H9 (cell line): ENCODE data around the gene GTF2A1. TPM values are rescaled to one million over a fixed set of nuclear protein-coding genes. Genes with fewer than 3 reads are reported as not detected.

ENCODE experiments used
- DNase-seq: peaks from one replicate; pipeline ENCODE4 v3.0.0-alpha.2; 2017
- H2AFZ ChIP-seq: one replicate; pipeline ENCODE4 v1.6.1; 2013; ENCODE audit warnings: mild to moderate bottlenecking, low read length, control low read depth, moderate library complexity
- H2AK5ac ChIP-seq: 2 replicates; pipeline ENCODE4 v1.6.1; 2013; ENCODE audit warnings: low read length, control low read depth, mixed read lengths; ENCODE audit not compliant: insufficient read length
- H2BK120ac ChIP-seq: one replicate; pipeline ENCODE4 v1.6.1; 2013; ENCODE audit warnings: low read depth, mild to moderate bottlenecking, low read length, control low read depth, inconsistent platforms; ENCODE audit not compliant: poor library complexity, severe bottlenecking
- H2BK12ac ChIP-seq: 2 replicates; pipeline ENCODE4 v1.6.1; 2013; ENCODE audit warnings: low read length, control low read depth, mixed read lengths, low read depth; ENCODE audit not compliant: insufficient read length
- H2BK15ac ChIP-seq: 2 replicates; pipeline ENCODE4 v1.6.1; 2013; ENCODE audit warnings: low read depth, low read length, control low read depth
- H2BK20ac ChIP-seq: one replicate; pipeline ENCODE4 v1.6.1; 2013; ENCODE audit warnings: low read depth, mild to moderate bottlenecking, low read length, control low read depth, inconsistent platforms; ENCODE audit not compliant: poor library complexity, severe bottlenecking
- H2BK5ac ChIP-seq: 2 replicates; pipeline ENCODE4 v1.6.1; 2013; ENCODE audit warnings: low read length, control low read depth, mixed read lengths; ENCODE audit not compliant: insufficient read length
- H3K14ac ChIP-seq: 2 replicates; pipeline ENCODE4 v1.6.1; 2013; ENCODE audit warnings: low read length, control low read depth; ENCODE audit not compliant: insufficient read depth
- H3K18ac ChIP-seq: 2 replicates; pipeline ENCODE4 v1.6.1; 2013; ENCODE audit warnings: low read depth, mild to moderate bottlenecking, mixed read lengths, low read length, control low read depth; ENCODE audit not compliant: insufficient read length
- H3K23ac ChIP-seq: 2 replicates; pipeline ENCODE4 v1.6.1; 2013; ENCODE audit warnings: low read length, control low read depth, mixed read lengths, low read depth; ENCODE audit not compliant: insufficient read length
- H3K23me2 ChIP-seq: 2 replicates; pipeline ENCODE4 v1.6.1; 2013; ENCODE audit warnings: low read depth, mild to moderate bottlenecking, mixed read lengths, low read length, control low read depth; ENCODE audit not compliant: insufficient read length, poor library complexity, severe bottlenecking
- H3K27ac ChIP-seq: 2 replicates; pipeline ENCODE4 v1.5.1; 2013; ENCODE audit warnings: low read length, control low read depth, mixed read lengths, low read depth; ENCODE audit not compliant: insufficient read length
- H3K27me3 ChIP-seq: 2 replicates; pipeline ENCODE4 v1.6.1; 2013; ENCODE audit warnings: low read length, control low read depth, inconsistent platforms; ENCODE audit not compliant: insufficient read depth
- H3K4ac ChIP-seq: 2 replicates; pipeline ENCODE4 v1.6.1; 2013; ENCODE audit warnings: low read depth, mild to moderate bottlenecking, control low read depth, inconsistent platforms, low read length, moderate library complexity
- H3K4me1 ChIP-seq: 2 replicates; pipeline ENCODE4 v1.6.1; 2013; ENCODE audit warnings: low read length, control low read depth, inconsistent platforms; ENCODE audit not compliant: insufficient read depth
- H3K4me2 ChIP-seq: 2 replicates; pipeline ENCODE4 v1.6.1; 2013; ENCODE audit warnings: low read length, control low read depth, mixed read lengths; ENCODE audit not compliant: insufficient read length, insufficient read depth
- H3K56ac ChIP-seq: 2 replicates; pipeline ENCODE4 v1.6.1; 2013; ENCODE audit warnings: low read depth, mild to moderate bottlenecking, mixed read lengths, low read length, control low read depth; ENCODE audit not compliant: insufficient read length
- H3K79me1 ChIP-seq: 2 replicates; pipeline ENCODE4 v1.6.1; 2013; ENCODE audit warnings: low read depth, mild to moderate bottlenecking, moderate library complexity, low read length, control low read depth, inconsistent platforms; ENCODE audit not compliant: insufficient read depth, poor library complexity, severe bottlenecking
- H3K79me2 ChIP-seq: 2 replicates; pipeline ENCODE4 v1.6.1; 2013; ENCODE audit warnings: low read length, control low read depth, inconsistent platforms; ENCODE audit not compliant: insufficient read depth
- H3K9ac ChIP-seq: 2 replicates; pipeline ENCODE4 v1.6.1; 2013; ENCODE audit warnings: low read length, control low read depth, mixed read lengths; ENCODE audit not compliant: insufficient read length; ENCODE audit errors: extremely low read depth
- H3K9me3 ChIP-seq: one replicate; pipeline ENCODE4 v1.6.1; 2013; ENCODE audit warnings: low read depth, low read length, inconsistent platforms; ENCODE audit not compliant: control insufficient read depth
- H3T11ph ChIP-seq: one replicate; pipeline ENCODE4 v1.6.1; 2013; ENCODE audit warnings: mild to moderate bottlenecking, low read length, control low read depth, inconsistent platforms
- H4K20me1 ChIP-seq: one replicate; pipeline ENCODE4 v1.6.1; 2013; ENCODE audit not compliant: control insufficient read depth, insufficient read length, insufficient read depth
- H4K5ac ChIP-seq: 2 replicates; pipeline ENCODE4 v1.6.1; 2013; ENCODE audit warnings: low read depth, mild to moderate bottlenecking, mixed read lengths, low read length, control low read depth; ENCODE audit not compliant: insufficient read length
- H4K8ac ChIP-seq: replicated peaks from 2 replicates; pipeline ENCODE4 v1.6.1; 2013; ENCODE audit warnings: low read length, control low read depth, mixed read lengths, low read depth; ENCODE audit not compliant: insufficient read length
- H4K91ac ChIP-seq: 2 replicates; pipeline ENCODE4 v1.6.1; 2013; ENCODE audit warnings: low read depth, mild to moderate bottlenecking, moderate library complexity, mixed read lengths, low read length, control low read depth; ENCODE audit not compliant: insufficient read length
- H3K27ac Mint-ChIP-seq, 3 experiments: 2 replicates in 2 of 3; 3 replicates in 1 of 3; pipeline ENCODE4 v1.8.0; 2020 to 2021; ENCODE audit warnings: mixed read lengths in 3 of 3, mild to moderate bottlenecking in 1 of 3, moderate library complexity in 1 of 3
- H3K27me3 Mint-ChIP-seq: 2 replicates; pipeline ENCODE4 v1.8.0; 2021; ENCODE audit warnings: low read depth, mild to moderate bottlenecking, moderate library complexity, mixed read lengths
- H3K36me3 Mint-ChIP-seq, 3 experiments: 2 replicates in 2 of 3; 3 replicates in 1 of 3; pipeline ENCODE4 v1.8.0; 2020 to 2021; ENCODE audit warnings: low read depth in 3 of 3, mixed read lengths in 3 of 3; ENCODE audit not compliant: insufficient read depth in 1 of 3
- H3K4me1 Mint-ChIP-seq, 2 experiments: 2 replicates each; pipeline ENCODE4 v1.8.0; 2020; ENCODE audit warnings: mixed read lengths in 2 of 2
- H3K4me3 Mint-ChIP-seq, 2 experiments: 2 replicates in 1 of 2; 3 replicates in 1 of 2; pipeline ENCODE4 v1.8.0; 2020 to 2021; ENCODE audit warnings: mild to moderate bottlenecking in 2 of 2, mixed read lengths in 2 of 2, moderate library complexity in 1 of 2
- H3K9me3 Mint-ChIP-seq, 2 experiments: 2 replicates in 1 of 2; 3 replicates in 1 of 2; pipeline ENCODE4 v1.8.0; 2020; ENCODE audit warnings: mild to moderate bottlenecking in 2 of 2, mixed read lengths in 2 of 2, moderate library complexity in 1 of 2
- WGBS: extraction: QIAGEN DNeasy Blood & Tissue Kit; methylation state at CpG from one replicate; pipeline ENCODE4 v1.1.7; 2013; ENCODE audit warnings: missing lambda C conversion rate, low lambda C conversion rate, mixed read lengths; ENCODE audit not compliant: insufficient read length; ENCODE audit errors: extremely low coverage; 5-methylcytosine and 5-hydroxymethylcytosine counted together
- total RNA-seq: library from RNA; stranded (reverse); gene quantifications from 2 replicates; pipeline ENCODE4 v1.2.1, GENCODE V29; 2021
- TF ChIP-seq, protein P1 (sequence below): fragments of 200-600 bp; sonication (generic); conservative IDR thresholded peaks from 3 replicates; pipeline ENCODE4 v1.8.0; 2021; ENCODE audit warnings: antibody characterized with exemption, mild to moderate bottlenecking

GTF2A1 gene
- total RNA-seq, 1 experiment from 2014 or later = 43.0 TPM

GRCh38 chr14:81209167-81209836 lies 11.5 kb downstream of the GTF2A1 start:
- H3K27ac Mint-ChIP-seq = peak overlapping the region in 2 of 3 experiments; percentile 12 to 54; a peak in 3 of 7 replicates
- no peak overlapping the region for H4K8ac ChIP-seq
- no peak overlapping the region for H3K27ac ChIP-seq
- H4K91ac ChIP-seq = no peak overlapping the region
- no peak overlapping the region for H3K4ac ChIP-seq
- peaks cover 11% of the 10 kb centered on the region; the same call in 1 of the 2 replicates for H3K79me2 ChIP-seq
- no peak overlapping the region for H3K56ac ChIP-seq
- no peak overlapping the region for H4K5ac ChIP-seq
- no peaks in the 10 kb centered on the region for H3K9me3 ChIP-seq
- no peak overlapping the region for H2BK20ac ChIP-seq
- no peak overlapping the region for H3K14ac ChIP-seq
- DNase-seq = no peak
- peaks cover 28 to 79% (median 68%) of the 10 kb centered on the region in 3 experiments; a peak in 6 of 7 replicates for H3K36me3 Mint-ChIP-seq
- H3K79me1 ChIP-seq = peaks cover 11% of the 10 kb centered on the region
- no peak overlapping the region for H3K18ac ChIP-seq
- H3K4me2 ChIP-seq = no peak overlapping the region
- no peaks in the 10 kb centered on the region for H3K9me3 Mint-ChIP-seq
- H3K23me2 ChIP-seq = no peaks in the 10 kb centered on the region
- no peak overlapping the region for H2BK15ac ChIP-seq
- H2BK5ac ChIP-seq = no peak overlapping the region
- H3K9ac ChIP-seq = no peak overlapping the region
- WGBS = no CpG with 5 or more reads among the region's 8 CpGs
- H4K20me1 ChIP-seq = no peaks in the 10 kb centered on the region
- H3K4me1 Mint-ChIP-seq = peaks cover 23 to 28% of the 10 kb centered on the region in 2 experiments
- H3K27me3 Mint-ChIP-seq = no peaks in the 10 kb centered on the region
- no peaks in the 10 kb centered on the region for H3K27me3 ChIP-seq
- H3K4me3 Mint-ChIP-seq = no peak overlapping the region
- no peak overlapping the region for H2AK5ac ChIP-seq
- H3K4me1 ChIP-seq = no peaks in the 10 kb centered on the region
- H3K23ac ChIP-seq = no peak overlapping the region
- TF ChIP-seq, protein P1, sequence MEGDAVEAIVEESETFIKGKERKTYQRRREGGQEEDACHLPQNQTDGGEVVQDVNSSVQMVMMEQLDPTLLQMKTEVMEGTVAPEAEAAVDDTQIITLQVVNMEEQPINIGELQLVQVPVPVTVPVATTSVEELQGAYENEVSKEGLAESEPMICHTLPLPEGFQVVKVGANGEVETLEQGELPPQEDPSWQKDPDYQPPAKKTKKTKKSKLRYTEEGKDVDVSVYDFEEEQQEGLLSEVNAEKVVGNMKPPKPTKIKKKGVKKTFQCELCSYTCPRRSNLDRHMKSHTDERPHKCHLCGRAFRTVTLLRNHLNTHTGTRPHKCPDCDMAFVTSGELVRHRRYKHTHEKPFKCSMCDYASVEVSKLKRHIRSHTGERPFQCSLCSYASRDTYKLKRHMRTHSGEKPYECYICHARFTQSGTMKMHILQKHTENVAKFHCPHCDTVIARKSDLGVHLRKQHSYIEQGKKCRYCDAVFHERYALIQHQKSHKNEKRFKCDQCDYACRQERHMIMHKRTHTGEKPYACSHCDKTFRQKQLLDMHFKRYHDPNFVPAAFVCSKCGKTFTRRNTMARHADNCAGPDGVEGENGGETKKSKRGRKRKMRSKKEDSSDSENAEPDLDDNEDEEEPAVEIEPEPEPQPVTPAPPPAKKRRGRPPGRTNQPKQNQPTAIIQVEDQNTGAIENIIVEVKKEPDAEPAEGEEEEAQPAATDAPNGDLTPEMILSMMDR = no peak
- no peak overlapping the region for H2AFZ ChIP-seq
- H2BK120ac ChIP-seq = no peak overlapping the region
- no peak overlapping the region for H3T11ph ChIP-seq
- H2BK12ac ChIP-seq = no peak overlapping the region
